ENCODE data around the gene CP. TPM values are rescaled to one million over a fixed set of nuclear protein-coding genes. Genes with fewer than 3 reads are reported as not detected.

The CP gene
- total and polyA plus RNA-seq, 9 of the 15 experiments (the other 6 are each of a cell fraction or from before 2014, with no cell fraction given): 0.30 to 0.75 TPM; not detected in 7

DNA sequence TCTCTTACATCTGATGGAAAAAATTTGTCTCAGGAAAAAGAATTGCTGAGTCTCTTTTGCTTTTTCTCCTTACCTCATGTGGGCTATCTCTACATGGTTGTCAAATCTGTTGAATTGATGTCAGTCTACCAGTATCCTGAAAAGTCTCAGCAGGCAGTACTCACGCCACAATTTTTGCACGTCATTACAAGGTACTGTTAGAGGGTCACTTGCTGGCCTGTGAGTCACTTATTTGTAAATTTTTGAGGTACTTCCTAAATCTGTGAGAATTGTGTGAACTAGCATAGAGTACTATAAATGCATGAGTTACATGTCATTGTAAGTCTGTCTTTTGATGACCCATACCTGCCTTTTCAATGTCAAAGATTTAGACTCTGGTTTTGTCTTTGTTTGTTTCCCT is 76.3 kb downstream of the CP start:
- 11% methylated on average over 2 of the region's 2 CpGs for WGBS (ENCODE audit: insufficient coverage, low coverage, missing lambda C conversion rate)
- H3K9me3 ChIP-seq (replicated peaks; ENCODE audit: control insufficient read depth, insufficient read depth, low read depth, low read length): no peaks in the 10 kb centered on the region
- H4K20me1 ChIP-seq (replicated peaks; ENCODE audit: control insufficient read depth, insufficient read depth, low read length): no peaks in the 10 kb centered on the region
- ChIA-PET POLR2A (no interaction called here), CTCF (ENCODE audit: low intra/inter-chr PET ratio) (no interaction called here)
- ATAC-seq: no peak
- no peaks in the 10 kb centered on the region for H3K9me1 ChIP-seq (ENCODE audit: control insufficient read depth, insufficient read depth, low read length)
- no peak overlapping the region for H3K27ac ChIP-seq (ENCODE audit: extremely low read depth, low read depth, low read length)
- H3K4me1 ChIP-seq (replicated peaks in 1 of 2; ENCODE audit: control insufficient read depth in 2 of 2, insufficient read depth in 2 of 2, low read length in 2 of 2): no peaks in the 10 kb centered on the region
- no peaks in the 10 kb centered on the region for H3K79me2 ChIP-seq (ENCODE audit: control insufficient read depth, insufficient read depth, low read length)
- no peak for DNase-seq (ENCODE audit: extremely low read depth in 1 of 4, low spot score in 3 of 4)
- H3K27me3 ChIP-seq (ENCODE audit: control insufficient read depth in 2 of 2, insufficient read depth in 2 of 2, low read length in 2 of 2): no peaks in the 10 kb centered on the region
- no peak overlapping the region for H2AFZ ChIP-seq (ENCODE audit: low read depth, low read length)
- intact Hi-C loops (cut with micrococcal nuclease): no loop called here
- FAIRE-seq: peak; percentile 32
- in situ Hi-C loops (cut with MboI): no loop called here
- H3K4me2 ChIP-seq (ENCODE audit: insufficient read depth, low read length): no peak overlapping the region
- no peak overlapping the region for H3K4me3 ChIP-seq
- H3K9ac ChIP-seq (ENCODE audit: insufficient read depth in 1 of 2, low read depth in 2 of 2, low read length in 2 of 2): no peak overlapping the region
- no TSS peak for BruUV-seq (replicated peaks)
- TF ChIP-seq KAT2B (IDR thresholded peaks at IDR 0.05; ENCODE audit: low read depth, low read length) (no peak), EHMT2 (IDR thresholded peaks at IDR 0.05) (no peak), ETV5 (CRISPR knock-in tag; IDR thresholded peaks at IDR 0.05; ENCODE audit: low read depth) (no peak), ZNF41 (CRISPR knock-in tag; conservative IDR thresholded peaks at IDR 0.05) (no peak), ZNF347 (CRISPR knock-in tag; IDR thresholded peaks at IDR 0.05; ENCODE audit: low read depth) (no peak), SMAD2 (IDR thresholded peaks at IDR 0.05; ENCODE audit: low read depth, low read length) (no peak), RB1 (IDR thresholded peaks at IDR 0.05; ENCODE audit: low read depth) (no peak), FIP1L1 (IDR thresholded peaks at IDR 0.05; ENCODE audit: low read depth, low read length, poor library complexity, severe bottlenecking) (no peak), HNRNPLL (IDR thresholded peaks at IDR 0.05; ENCODE audit: low read depth, low read length, poor library complexity, severe bottlenecking) (no peak), MXI1 (IDR thresholded peaks at IDR 0.05; ENCODE audit: low read depth, low read length) (no peak), ZC3H8 (IDR thresholded peaks at IDR 0.05) (no peak), POLR3G (IDR thresholded peaks at IDR 0.05; ENCODE audit: extremely low read depth, insufficient read length, insufficient replicate concordance) (no peak), NCOA1 (IDR thresholded peaks at IDR 0.05; ENCODE audit: low read depth) (no peak), CBX1 (IDR thresholded peaks at IDR 0.05; ENCODE audit: low read depth) (no peak)
- TF ChIP-seq, protein P1, sequence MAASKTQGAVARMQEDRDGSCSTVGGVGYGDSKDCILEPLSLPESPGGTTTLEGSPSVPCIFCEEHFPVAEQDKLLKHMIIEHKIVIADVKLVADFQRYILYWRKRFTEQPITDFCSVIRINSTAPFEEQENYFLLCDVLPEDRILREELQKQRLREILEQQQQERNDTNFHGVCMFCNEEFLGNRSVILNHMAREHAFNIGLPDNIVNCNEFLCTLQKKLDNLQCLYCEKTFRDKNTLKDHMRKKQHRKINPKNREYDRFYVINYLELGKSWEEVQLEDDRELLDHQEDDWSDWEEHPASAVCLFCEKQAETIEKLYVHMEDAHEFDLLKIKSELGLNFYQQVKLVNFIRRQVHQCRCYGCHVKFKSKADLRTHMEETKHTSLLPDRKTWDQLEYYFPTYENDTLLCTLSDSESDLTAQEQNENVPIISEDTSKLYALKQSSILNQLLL (CRISPR knock-in tag; IDR thresholded peaks at IDR 0.05; ENCODE audit: borderline replicate concordance): no peak
- TF ChIP-seq, protein P2, sequence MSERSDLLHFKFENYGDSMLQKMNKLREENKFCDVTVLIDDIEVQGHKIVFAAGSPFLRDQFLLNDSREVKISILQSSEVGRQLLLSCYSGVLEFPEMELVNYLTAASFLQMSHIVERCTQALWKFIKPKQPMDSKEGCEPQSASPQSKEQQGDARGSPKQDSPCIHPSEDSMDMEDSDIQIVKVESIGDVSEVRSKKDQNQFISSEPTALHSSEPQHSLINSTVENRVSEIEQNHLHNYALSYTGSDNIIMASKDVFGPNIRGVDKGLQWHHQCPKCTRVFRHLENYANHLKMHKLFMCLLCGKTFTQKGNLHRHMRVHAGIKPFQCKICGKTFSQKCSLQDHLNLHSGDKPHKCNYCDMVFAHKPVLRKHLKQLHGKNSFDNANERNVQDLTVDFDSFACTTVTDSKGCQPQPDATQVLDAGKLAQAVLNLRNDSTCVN (CRISPR knock-in tag; IDR thresholded peaks at IDR 0.05): no peak
- TF ChIP-seq, protein P3, sequence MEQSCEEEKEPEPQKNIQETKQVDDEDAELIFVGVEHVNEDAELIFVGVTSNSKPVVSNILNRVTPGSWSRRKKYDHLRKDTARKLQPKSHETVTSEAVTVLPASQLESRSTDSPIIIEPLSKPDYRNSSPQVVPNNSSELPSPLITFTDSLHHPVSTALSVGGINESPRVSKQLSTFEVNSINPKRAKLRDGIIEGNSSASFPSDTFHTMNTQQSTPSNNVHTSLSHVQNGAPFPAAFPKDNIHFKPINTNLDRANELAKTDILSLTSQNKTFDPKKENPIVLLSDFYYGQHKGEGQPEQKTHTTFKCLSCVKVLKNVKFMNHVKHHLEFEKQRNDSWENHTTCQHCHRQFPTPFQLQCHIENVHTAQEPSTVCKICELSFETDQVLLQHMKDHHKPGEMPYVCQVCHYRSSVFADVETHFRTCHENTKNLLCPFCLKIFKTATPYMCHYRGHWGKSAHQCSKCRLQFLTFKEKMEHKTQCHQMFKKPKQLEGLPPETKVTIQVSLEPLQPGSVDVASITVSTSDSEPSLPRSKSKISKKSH (CRISPR knock-in tag; IDR thresholded peaks at IDR 0.05): no peak
- TF ChIP-seq, protein P4, sequence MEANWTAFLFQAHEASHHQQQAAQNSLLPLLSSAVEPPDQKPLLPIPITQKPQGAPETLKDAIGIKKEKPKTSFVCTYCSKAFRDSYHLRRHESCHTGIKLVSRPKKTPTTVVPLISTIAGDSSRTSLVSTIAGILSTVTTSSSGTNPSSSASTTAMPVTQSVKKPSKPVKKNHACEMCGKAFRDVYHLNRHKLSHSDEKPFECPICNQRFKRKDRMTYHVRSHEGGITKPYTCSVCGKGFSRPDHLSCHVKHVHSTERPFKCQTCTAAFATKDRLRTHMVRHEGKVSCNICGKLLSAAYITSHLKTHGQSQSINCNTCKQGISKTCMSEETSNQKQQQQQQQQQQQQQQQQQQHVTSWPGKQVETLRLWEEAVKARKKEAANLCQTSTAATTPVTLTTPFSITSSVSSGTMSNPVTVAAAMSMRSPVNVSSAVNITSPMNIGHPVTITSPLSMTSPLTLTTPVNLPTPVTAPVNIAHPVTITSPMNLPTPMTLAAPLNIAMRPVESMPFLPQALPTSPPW (CRISPR knock-in tag; IDR thresholded peaks at IDR 0.05): no peak
- H3K36me3 ChIP-seq (ENCODE audit: control insufficient read depth, insufficient read depth, low read length): peaks cover 3% of the 10 kb centered on the region; the same call in 1 of the 3 replicates
